ENCODE measurements around the gene FOSL1.

FOSL1 gene

GRCh38 chr11:65885808-65886536, 14.2 kb downstream of the FOSL1 start:
- Histone ChIP-seq H3K4me1 (ENCODE audit: control insufficient read depth, insufficient read depth, low read length, poor library complexity, severe bottlenecking) (peaks cover 27% of the 10 kb centered on the region), H3K27ac (ENCODE audit: low read depth, low read length, severe bottlenecking) (no peak overlapping the region), H3K36me3 (ENCODE audit: control insufficient read depth, insufficient read depth, low read length) (peaks cover 59% of the 10 kb centered on the region), H3K4me3 (ENCODE audit: extremely low read depth, insufficient read depth, low read length, poor library complexity, severe bottlenecking) (no peak overlapping the region), H3K9me3 (ENCODE audit: control insufficient read depth, low read length) (no peaks in the 10 kb centered on the region)
- 95 to 96% methylated on average over 6 of the region's 12 CpGs for WGBS, 2 experiments (ENCODE audit: insufficient coverage in 2 of 2)

DNA sequence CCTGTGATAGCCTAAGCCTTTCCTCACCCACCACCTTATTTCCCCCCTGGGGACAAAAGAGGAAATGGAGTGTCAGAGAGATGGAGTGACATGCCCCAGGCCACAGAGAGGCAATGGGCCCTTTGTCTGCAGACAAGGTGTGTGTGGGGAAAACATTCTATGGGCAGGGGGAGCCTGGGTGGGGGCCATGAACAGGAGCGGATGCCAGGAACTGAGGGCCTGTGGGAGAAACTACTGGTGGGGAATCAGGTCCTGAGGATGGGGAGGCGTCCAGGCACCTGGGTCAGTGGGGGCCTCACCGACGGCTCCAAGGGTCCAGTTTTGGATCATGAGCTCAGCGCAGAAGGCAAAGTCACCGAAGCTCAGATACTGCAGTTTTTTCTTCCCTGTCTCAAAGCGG, 15.0 kb downstream of the FOSL1 start:
- H3K36me3 ChIP-seq (ENCODE audit: control insufficient read depth, insufficient read depth, low read length): peaks cover 59% of the 10 kb centered on the region
- H3K9me3 ChIP-seq (ENCODE audit: control insufficient read depth, low read length): no peaks in the 10 kb centered on the region
- 93 to 98% methylated on average over 7 of the region's 7 CpGs for WGBS, 2 experiments (ENCODE audit: insufficient coverage in 2 of 2)
- H3K27ac ChIP-seq (ENCODE audit: low read depth, low read length, severe bottlenecking): no peak overlapping the region
- peaks cover 27% of the 10 kb centered on the region for H3K4me1 ChIP-seq (ENCODE audit: control insufficient read depth, insufficient read depth, low read length, poor library complexity, severe bottlenecking)
- H3K4me3 ChIP-seq (ENCODE audit: extremely low read depth, insufficient read depth, low read length, poor library complexity, severe bottlenecking): no peak overlapping the region

- 30 to 51% methylated on average over 6 to 8 of the region's 9 CpGs for WGBS, 2 experiments (ENCODE audit: insufficient coverage in 2 of 2)
- Histone ChIP-seq H3K36me3 (ENCODE audit: control insufficient read depth, insufficient read depth, low read length) (peaks cover 59% of the 10 kb centered on the region), H3K27ac (ENCODE audit: low read depth, low read length, severe bottlenecking) (no peak overlapping the region), H3K4me1 (ENCODE audit: control insufficient read depth, insufficient read depth, low read length, poor library complexity, severe bottlenecking) (peaks cover 22% of the 10 kb centered on the region), H3K4me3 (ENCODE audit: extremely low read depth, insufficient read depth, low read length, poor library complexity, severe bottlenecking) (no peak overlapping the region), H3K9me3 (ENCODE audit: control insufficient read depth, low read length) (no peaks in the 10 kb centered on the region)
Measured at GRCh38 chr11:65884716-65885092, 15.5 kb downstream of the FOSL1 start.

DNA sequence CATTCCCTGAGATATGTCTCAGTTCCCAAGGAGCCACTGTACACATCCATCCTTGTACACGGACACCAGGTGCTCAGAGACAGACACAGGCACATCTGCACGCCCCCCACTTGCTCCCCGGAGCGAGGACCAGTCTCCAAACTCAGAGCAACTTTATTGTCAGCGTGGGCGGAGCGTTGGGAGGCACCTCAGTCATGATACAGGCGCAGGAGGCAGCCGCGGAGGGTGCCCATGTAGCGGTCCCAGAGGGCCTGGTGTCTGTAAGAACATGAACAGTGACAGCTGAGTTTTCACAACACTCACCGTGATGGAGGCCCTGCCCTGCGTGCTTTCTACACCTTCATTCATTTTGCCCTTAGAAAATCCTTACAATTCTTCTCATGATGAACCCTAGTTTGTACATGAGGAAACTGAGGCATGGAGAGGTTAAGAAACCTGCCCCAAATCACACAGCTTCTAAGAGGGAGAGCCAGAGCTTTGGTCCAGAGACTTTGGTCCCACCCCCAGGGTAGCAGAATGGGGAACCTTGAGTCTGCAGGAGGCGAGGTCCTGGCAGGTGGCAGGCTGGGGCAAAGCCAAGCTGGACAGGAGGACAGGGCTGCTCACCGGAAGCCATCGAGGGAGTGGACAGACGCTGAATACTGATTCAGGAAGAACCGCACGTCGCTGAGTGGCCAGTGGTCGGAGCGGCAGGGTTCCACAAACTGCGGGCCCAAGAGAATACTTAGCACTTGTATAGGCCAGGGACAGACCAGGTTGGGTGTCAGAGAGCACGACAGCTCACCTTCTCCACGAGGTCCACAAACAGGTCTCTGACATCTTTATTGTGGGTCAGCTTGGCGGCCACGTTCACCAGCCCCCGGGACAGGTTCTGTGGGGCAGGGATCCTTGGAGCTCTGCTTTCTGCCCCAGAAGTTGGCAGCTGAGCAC, 16.1 kb downstream of the FOSL1 start:
- peaks cover 15% of the 10 kb centered on the region for H3K4me1 ChIP-seq (ENCODE audit: control insufficient read depth, insufficient read depth, low read length, poor library complexity, severe bottlenecking)
- H3K27ac ChIP-seq (ENCODE audit: low read depth, low read length, severe bottlenecking): no peak overlapping the region
- peaks cover 59% of the 10 kb centered on the region for H3K36me3 ChIP-seq (ENCODE audit: control insufficient read depth, insufficient read depth, low read length)
- WGBS, 2 experiments (ENCODE audit: insufficient coverage in 2 of 2): 93 to 95% methylated on average over 25 to 28 of the region's 28 CpGs
- no peak overlapping the region for H3K4me3 ChIP-seq (ENCODE audit: extremely low read depth, insufficient read depth, low read length, poor library complexity, severe bottlenecking)
- H3K9me3 ChIP-seq (ENCODE audit: control insufficient read depth, low read length): no peaks in the 10 kb centered on the region

- Histone ChIP-seq H3K27ac (ENCODE audit: low read depth, low read length, severe bottlenecking) (no peak overlapping the region), H3K4me1 (ENCODE audit: control insufficient read depth, insufficient read depth, low read length, poor library complexity, severe bottlenecking) (peaks cover 12% of the 10 kb centered on the region), H3K9me3 (ENCODE audit: control insufficient read depth, low read length) (no peaks in the 10 kb centered on the region), H3K36me3 (ENCODE audit: control insufficient read depth, insufficient read depth, low read length) (peaks cover 59% of the 10 kb centered on the region), H3K4me3 (ENCODE audit: extremely low read depth, insufficient read depth, low read length, poor library complexity, severe bottlenecking) (no peak overlapping the region)
- WGBS, 2 experiments (ENCODE audit: insufficient coverage in 2 of 2): 94 to 98% methylated on average over 6 to 9 of the region's 13 CpGs
Measured at GRCh38 chr11:65883058-65883761, 17.0 kb downstream of the FOSL1 start.

GRCh38 chr11:65882120-65883057, 17.8 kb downstream of the FOSL1 start:
- 95 to 96% methylated on average over 24 to 27 of the region's 30 CpGs for WGBS, 2 experiments (ENCODE audit: insufficient coverage in 2 of 2)
- Histone ChIP-seq H3K9me3 (ENCODE audit: control insufficient read depth, low read length) (no peaks in the 10 kb centered on the region), H3K27ac (ENCODE audit: low read depth, low read length, severe bottlenecking) (no peak overlapping the region), H3K4me3 (ENCODE audit: extremely low read depth, insufficient read depth, low read length, poor library complexity, severe bottlenecking) (no peak overlapping the region), H3K36me3 (ENCODE audit: control insufficient read depth, insufficient read depth, low read length) (peaks cover 59% of the 10 kb centered on the region), H3K4me1 (ENCODE audit: control insufficient read depth, insufficient read depth, low read length, poor library complexity, severe bottlenecking) (peaks cover 10% of the 10 kb centered on the region)

GRCh38 chr11:65880844-65881421, 19.3 kb downstream of the FOSL1 start:
- no peaks in the 10 kb centered on the region for H3K4me1 ChIP-seq (ENCODE audit: control insufficient read depth, insufficient read depth, low read length, poor library complexity, severe bottlenecking)
- no peak overlapping the region for H3K4me3 ChIP-seq (ENCODE audit: extremely low read depth, insufficient read depth, low read length, poor library complexity, severe bottlenecking)
- H3K9me3 ChIP-seq (ENCODE audit: control insufficient read depth, low read length): no peaks in the 10 kb centered on the region
- WGBS, 2 experiments (ENCODE audit: insufficient coverage in 2 of 2): 96 to 98% methylated on average over 4 to 7 of the region's 7 CpGs
- no peak overlapping the region for H3K27ac ChIP-seq (ENCODE audit: low read depth, low read length, severe bottlenecking)
- H3K36me3 ChIP-seq (ENCODE audit: control insufficient read depth, insufficient read depth, low read length): peaks cover 44% of the 10 kb centered on the region

GRCh38 chr11:65880027-65880426, 20.2 kb downstream of the FOSL1 start:
- WGBS, 2 experiments (ENCODE audit: insufficient coverage in 2 of 2): 88 to 93% methylated on average over 4 to 7 of the region's 7 CpGs

DNA sequence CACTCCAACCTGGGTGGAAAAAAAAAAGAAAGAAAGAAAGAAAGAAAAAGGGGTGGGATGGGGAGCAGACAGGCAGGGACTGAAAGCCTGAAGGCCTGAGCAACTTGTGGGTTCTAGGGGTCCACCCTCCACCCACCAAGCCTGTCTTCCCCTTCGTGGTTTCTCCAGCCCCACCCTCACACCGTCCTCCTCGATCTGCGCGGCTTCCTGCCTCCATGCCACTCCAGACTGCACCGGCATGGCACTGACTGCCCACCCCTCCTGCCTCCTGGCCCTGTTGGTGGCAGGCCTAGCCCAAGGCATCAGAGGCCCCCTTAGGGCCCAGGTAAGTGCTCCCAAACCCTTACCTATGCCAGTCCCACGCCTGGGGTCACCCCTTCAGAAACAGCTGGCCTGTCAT, 20.6 kb downstream of the FOSL1 start, which contains the start of gene CTSW:
Gene CTSW, plus strand, starts transcription at position 221 of the 400 bp plus-strand sequence. Its CDS starts 18 bp downstream, at position 239.
- Histone ChIP-seq H3K27ac (ENCODE audit: low read depth, low read length, severe bottlenecking) (no peak within 1 kb of the TSS), H3K9me3 (ENCODE audit: control insufficient read depth, low read length) (no peaks in the 10 kb centered on the region), H3K4me1 (ENCODE audit: control insufficient read depth, insufficient read depth, low read length, poor library complexity, severe bottlenecking) (no peaks in the 10 kb centered on the region), H3K36me3 (ENCODE audit: control insufficient read depth, insufficient read depth, low read length) (peaks cover 31% of the 10 kb centered on the region), H3K4me3 (ENCODE audit: extremely low read depth, insufficient read depth, low read length, poor library complexity, severe bottlenecking) (no peak within 1 kb of the TSS)
- 80 to 85% methylated on average over 7 of the region's 7 CpGs for WGBS, 2 experiments (ENCODE audit: insufficient coverage in 2 of 2)

More at GRCh38 chr11:65880027-65880426, 20.2 kb downstream of the FOSL1 start:
- H3K4me3 ChIP-seq (ENCODE audit: extremely low read depth, insufficient read depth, low read length, poor library complexity, severe bottlenecking): no peak overlapping the region
- peaks cover 35% of the 10 kb centered on the region for H3K36me3 ChIP-seq (ENCODE audit: control insufficient read depth, insufficient read depth, low read length)
- no peaks in the 10 kb centered on the region for H3K9me3 ChIP-seq (ENCODE audit: control insufficient read depth, low read length)
- no peaks in the 10 kb centered on the region for H3K4me1 ChIP-seq (ENCODE audit: control insufficient read depth, insufficient read depth, low read length, poor library complexity, severe bottlenecking)
- H3K27ac ChIP-seq (ENCODE audit: low read depth, low read length, severe bottlenecking): no peak overlapping the region

All from mesodermal cell (in vitro differentiated cells).